GM21423 (cell line): ENCODE data around the gene WFDC1.

Source experiments
- ATAC-seq: cut with Tn5 transposase; IDR thresholded peaks from one replicate; pipeline ENCODE4 v1.9.1; 2021; ENCODE audit warnings: mild to moderate bottlenecking, moderate library complexity; ENCODE audit not compliant: unreplicated experiment

The WFDC1 gene, protein sequence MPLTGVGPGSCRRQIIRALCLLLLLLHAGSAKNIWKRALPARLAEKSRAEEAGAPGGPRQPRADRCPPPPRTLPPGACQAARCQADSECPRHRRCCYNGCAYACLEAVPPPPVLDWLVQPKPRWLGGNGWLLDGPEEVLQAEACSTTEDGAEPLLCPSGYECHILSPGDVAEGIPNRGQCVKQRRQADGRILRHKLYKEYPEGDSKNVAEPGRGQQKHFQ

DNA sequence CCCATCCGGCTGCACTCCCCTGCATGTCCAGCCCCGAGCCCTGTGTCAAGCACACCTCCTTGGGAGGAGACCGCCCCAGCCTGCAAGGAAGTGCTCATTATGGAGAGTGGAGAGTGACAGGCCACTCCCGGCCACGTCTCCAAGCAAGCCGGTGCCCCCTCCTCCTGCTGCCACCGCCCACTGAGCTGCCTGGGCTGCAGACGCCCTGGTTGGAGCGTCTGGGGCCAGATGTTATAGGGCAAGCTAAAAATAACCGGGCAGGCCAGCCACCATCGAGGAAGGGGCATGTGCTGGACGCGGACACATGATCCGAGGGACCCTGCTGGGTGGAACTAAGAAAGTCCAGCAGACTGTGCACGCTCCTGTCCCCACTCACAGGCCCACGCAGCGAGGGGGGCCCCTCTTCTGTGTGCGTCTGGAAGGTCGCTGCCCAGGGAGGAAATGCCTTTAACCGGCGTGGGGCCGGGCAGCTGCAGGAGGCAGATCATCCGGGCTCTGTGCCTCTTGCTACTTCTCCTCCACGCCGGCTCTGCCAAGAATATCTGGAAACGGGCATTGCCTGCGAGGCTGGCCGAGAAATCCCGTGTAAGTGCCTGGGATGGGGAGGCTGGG lies at the start of gene WFDC1:
Gene WFDC1, plus strand, starts transcription at position 348 of the 612 bp plus-strand sequence. Its CDS starts 94 bp downstream, at position 442.
- no peak for ATAC-seq

DNA sequence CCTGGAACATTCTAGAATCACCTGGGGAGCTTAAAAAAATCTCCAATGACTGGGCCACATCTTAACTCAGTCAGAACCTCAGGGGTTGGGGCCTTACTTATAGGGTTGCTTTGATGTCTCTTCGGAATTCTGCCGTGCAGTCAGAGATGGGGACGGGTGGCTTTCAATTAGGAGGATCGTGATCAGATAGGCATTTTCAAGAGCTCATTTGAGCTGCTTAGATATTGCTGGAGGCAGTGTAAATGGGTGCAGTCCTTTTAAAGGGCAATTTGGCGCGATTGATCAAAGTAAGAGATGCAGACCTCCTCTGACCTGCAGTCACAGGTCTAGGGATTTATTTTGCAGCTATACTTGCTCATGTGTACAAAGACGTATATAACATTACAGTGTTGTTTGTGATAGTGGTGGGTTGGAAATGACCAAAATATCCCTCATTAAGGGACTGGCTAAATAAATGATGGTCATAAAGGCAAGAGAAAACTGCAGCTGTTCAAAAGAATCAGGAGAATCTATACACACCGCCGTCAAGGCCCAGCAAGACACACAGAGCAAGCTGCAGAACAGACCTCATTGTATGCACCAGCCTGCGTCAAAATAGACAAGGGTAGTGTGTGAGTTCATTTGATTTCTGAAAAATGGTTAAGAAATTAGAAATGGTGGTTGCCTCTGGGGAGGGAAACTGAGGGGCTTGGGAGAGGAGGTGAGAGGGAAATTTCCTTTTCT lies 48.6 kb upstream of the WFDC1 start:
- ATAC-seq = no peak

DNA sequence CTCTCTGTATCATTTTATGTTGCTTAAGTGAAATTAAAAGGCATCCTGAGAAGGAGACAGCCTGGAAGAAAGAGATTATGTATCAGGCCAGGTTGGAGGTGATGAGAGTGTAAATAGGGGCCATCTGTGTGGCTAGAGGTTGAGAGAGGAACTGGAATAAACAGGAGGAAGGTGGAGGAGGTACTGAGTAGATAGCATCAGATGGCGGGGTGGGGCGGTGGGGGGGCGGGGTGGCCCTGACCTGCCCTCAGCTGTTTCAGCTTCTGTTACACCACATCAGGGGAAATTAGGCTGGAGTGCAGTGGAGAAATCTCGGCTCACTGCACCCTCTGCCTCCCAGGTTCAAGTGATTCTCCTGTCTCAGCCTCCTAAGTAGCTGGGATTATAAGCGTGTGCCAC lies 48.0 kb upstream of the WFDC1 start:
- no peak for ATAC-seq

DNA sequence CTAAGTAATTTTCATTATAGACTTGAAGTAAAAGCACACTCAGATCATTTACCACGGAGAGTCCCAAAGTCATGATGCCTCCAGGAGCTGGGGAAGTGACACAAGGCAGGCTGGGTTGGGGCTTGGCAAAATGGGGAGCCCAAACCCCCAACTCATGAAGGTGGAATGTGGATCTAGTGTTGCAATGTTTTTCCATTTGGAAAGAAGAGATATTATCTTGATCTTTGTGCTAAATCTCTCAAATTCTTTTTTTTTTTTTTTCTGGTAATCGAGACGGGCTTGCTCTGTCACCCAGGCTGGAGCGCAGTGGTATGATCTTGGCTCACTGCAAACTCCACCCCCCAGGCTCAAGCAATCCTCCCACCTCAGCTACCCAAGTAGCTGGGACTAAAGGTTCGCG lies 47.3 kb upstream of the WFDC1 start:
- ATAC-seq = no peak

DNA sequence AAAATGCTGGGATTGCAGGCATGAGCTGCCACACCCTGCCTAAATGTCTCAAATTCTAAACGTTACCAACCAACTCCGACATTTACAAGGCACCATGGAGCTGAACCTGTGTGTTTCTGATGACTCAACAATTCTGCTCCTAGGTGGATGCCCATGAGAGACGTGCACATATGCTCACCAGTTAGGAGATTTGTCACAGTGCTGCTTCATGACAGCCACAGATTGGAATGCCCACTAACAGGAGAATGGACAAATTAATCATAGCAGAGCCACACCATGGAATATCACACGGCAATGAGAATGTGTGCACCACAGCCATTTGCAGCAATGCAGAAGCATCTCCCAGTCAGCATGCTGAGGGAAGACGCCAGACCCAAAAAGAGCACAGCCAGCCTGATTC lies 46.8 kb upstream of the WFDC1 start:
- ATAC-seq = no peak

DNA sequence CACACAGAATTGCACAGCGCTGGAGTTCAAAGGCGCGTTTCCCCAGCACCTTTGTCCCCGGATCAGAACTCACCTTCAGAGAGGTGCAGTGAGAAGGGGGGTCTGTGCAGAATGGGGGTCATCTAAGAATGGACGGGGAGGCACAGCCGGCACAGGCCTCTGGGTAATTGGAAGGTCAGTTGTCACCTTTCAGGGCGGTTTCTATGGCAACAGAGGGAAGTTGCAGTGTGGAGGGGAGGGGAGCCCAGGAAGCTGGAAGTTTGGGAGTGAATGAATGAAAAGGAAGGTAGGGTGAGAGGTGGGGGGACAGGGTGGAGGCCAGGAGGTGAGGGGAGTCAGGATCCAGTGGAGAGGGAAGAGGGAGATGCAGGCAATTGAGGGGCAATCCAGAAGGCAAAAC lies 42.5 kb upstream of the WFDC1 start:
- no peak for ATAC-seq

DNA sequence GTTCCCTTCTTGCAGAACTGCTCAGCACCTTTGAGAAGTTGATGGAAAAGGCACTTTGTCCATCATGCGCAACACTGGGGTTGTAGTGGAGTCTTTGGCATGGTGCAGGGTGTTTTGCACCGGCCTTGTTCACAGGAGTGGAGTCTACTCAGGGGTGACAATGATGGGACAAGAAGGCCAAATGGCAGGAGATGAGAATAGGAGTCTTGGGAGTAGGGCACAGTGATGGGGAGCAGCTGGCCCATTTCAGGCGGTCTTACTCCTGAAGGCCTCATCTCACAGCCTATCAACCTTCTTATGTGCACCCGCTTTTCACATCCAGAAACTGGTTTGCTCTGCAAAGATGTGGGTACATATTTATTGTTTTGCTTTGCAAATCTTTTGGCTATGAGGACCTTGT lies 41.5 kb upstream of the WFDC1 start:
- no peak for ATAC-seq

DNA sequence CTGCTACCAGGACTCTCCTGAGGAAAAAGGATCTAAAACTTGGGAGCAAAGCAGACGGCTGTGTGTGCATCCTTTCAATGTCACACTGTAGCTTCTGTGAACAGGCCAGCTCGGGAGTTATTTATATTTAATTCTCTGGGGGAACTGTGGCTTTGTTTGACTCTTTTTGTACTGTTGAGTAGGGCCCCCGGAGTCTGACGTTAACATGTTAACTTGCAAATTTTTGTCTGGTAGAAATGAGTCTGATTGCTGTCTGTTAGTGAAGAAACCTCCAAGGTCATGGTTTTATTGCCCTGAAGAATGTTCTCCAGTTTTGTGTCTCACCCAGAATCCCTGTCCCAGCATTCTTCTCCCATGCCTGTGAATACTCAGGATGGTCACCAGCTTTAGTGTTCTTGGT lies 40.6 kb upstream of the WFDC1 start:
- no peak for ATAC-seq

DNA sequence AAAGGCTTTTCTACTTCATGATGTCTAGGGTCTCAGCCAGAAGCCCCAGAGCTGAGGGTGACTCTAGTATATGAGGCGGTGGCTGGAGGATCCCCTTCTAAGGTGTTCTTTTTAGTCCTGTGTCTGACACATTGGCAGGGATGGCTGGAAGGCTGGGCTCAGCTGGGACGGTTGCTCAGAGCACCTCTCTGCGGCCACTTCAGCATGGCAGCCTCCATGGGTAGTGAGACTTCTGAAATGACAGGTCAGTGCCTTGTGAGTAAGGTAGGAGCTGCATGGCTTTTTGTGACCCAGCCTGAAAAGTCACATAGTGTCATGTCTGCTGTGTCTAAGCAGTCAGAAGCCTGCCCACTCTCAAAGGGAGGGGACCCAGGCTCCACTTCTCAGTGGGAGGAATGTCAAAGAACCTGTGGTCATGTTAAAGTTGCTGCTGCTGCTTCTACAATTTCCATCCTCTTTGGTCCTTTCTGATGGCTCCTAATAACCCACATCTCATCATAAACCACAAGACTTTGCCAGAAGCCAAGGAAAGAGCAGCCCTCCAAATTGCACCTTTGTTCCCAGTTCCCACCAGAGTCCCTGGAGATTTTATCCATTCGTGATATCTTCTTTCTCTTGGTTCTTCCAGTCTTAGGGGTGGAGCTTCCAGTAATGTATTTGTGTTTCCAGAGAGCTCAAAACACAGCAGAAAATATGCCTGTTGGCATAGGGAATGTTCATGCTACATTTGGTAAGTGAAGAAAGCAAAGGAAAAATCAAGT lies 39.4 kb upstream of the WFDC1 start:
- ATAC-seq = no peak

DNA sequence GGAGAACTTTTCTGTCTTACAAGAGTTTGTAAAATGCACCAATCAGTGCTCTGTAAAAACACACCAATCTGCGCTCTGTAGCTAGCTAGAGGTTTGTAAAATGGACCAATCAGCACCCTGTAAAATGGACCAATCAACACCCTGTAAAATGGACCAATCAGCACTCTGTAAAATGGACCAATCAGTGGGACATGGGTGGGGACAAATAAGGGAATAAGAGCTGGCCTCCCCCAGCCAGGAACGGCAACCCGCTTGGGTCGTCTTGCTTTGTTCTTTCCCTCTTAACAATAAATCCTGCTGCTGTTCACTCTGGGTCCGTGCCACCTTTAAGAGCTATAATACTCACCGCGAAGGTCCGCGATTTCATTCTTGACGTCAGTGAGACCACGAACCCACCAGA lies 36.4 kb upstream of the WFDC1 start:
- ATAC-seq = no peak

DNA sequence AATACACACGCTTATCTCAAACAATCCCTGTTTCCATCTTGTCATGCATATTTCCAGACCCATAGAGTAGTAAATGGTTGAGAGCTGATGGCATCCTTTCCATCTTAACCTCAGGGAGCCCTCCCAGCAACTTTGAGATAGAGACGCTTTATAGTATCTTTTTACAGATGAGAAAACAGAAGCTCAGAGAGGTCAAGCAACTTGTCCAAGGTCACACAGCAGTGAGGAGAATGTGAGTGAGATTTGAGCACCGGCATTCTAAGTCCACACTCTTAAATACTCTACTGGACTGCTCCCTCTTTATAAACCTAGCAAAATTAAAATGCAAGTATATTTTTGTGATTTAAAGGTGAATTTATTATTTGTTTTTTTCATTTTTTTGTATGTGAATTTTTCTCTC lies 35.0 kb upstream of the WFDC1 start:
- no peak for ATAC-seq

DNA sequence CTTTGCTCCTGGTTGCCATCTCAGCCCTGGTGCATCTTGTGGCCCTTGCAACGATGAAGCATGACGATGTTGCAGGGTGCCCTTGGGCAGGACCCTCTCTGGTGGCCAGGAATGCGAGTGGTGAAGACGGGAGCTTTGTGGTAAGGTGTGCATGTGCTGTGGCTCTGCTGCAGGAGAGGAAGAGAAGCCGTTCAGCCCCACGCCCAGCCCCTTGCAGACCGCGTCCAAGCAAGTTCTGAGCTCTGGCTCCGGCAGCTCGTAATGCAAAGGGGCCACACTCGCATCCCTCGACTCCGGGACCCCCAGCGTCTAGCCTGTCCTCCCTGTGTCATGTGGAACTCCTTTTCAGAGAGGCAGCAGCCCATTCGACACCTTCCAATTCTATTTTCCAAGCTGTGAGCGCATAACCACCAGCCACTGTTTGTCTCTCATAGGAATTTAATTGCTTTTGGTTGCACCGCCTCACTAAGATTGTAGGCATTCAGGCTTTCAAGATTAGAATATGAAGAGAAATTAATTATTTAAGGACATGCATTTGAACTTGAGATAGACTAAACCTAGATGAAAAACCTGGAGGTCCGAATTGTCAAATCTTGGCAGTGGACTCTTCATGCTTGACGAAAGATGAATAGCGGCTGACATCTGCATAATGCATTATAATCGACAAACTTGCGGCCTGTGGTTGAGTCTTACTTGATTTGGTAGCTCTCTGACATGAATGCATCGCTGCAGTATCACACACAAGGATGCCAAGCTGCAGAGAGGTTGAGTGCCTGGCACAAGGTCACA lies 33.7 kb upstream of the WFDC1 start:
- no peak for ATAC-seq

DNA sequence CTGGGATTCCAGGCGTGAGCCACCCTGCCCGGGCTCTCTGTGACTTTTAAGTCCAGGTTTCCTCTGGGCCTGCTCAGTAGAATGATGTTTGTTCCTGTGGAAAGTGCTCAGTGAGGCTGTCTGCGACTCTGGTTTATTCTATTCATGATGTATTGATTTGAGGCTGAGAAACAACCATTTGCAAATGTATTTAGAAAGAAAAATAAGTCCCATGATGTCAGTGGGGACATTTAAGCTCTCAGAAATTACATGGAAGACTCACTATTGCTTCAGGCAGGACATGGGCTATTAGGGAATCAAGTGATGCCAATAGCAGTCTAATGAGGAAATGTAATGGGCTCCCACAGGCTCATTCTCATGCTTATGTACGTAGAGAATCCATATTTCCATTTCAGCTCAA lies 32.6 kb upstream of the WFDC1 start:
- ATAC-seq = no peak

DNA sequence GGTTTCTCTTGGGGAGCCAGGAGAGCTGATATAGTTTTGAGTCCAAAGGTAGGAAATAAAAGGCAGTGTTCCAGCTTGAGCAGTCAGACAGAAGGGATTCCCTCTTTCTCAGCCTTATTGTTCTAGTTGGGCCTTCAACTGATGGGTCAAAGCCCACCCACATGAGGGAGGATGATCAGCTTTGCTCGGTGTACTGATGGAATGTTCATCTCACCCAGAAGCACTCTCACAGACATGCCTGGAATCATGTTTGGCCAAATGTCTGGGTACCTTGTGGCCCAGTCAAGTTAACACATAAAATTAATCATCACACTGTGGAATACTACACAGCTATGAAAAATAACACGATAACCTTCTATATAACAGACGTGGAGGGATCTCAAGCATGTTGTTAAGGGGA lies 31.7 kb upstream of the WFDC1 start:
- no peak for ATAC-seq

DNA sequence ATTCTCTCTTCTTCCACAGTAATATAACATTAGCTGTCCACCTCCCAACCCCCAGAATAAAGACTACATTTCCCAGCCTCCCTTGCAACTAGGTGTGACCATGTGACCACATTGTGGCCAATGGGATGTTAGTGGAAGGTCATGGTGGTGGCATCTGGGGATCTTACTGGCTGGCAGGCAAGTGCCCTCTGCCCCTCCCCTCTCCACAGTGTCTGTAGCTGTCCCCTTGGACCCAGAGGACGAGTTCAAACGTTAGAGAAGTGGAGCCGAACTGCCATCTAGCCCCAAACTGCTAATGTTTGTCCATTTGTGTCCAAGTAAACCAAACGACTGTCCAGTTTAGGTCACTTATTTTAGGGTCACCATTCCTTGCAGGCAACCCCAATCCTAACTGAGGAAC lies 28.2 kb upstream of the WFDC1 start:
- ATAC-seq = no peak

DNA sequence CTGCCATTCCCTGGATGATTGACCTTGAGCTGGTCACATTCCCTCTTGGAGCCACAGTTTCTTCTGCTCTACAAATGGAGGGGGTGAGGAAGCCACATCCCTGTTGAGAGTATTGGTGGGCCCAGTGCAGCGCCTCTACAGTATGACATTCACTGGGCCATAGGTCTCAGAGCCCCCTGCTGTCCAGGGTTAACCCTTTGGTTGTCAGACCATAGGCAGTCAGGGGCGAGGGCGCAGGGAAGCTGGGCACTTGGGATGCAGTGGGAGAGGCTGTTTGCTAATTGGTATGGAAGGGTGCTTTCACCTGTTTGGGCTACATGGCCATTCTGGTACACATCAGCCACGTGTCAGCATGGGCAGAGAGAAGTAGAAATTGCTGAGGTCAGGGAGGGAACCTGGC lies 27.3 kb upstream of the WFDC1 start:
- ATAC-seq = no peak

DNA sequence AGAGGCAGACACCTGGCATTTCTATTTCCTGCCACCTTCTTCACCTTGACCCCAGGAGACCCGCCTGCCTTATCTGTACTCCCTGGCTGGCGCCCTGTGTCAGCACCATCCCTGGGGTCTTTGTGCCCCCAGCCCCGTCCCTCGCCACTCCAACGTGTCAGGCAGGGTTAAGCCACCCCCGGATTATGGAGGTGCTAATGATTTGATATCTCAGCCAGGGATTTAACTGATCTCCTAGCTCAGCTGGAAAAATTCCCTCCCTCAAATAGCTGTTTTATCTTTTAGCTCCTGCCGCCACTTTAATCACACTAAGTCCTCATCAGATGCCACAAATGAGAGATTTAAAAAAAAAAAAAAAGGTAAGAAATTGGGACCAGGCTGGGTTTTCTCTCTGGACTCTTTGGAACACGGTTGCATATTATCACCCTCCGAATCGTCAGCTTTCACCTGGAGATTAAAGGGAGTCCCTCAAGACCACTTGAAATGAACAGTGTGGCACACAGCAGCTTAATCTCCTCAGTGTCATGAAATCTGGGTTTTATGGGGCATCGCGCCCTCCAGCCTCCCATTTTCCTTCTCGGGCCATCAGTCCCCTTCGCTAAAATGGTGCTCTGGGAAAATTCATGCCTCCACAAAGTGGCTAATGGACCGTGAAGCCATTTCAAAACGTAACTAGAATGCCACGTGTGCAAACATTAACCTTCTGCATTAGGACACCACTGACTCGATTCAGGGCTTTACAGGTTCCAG lies 26.2 kb upstream of the WFDC1 start:
- ATAC-seq = no peak

DNA sequence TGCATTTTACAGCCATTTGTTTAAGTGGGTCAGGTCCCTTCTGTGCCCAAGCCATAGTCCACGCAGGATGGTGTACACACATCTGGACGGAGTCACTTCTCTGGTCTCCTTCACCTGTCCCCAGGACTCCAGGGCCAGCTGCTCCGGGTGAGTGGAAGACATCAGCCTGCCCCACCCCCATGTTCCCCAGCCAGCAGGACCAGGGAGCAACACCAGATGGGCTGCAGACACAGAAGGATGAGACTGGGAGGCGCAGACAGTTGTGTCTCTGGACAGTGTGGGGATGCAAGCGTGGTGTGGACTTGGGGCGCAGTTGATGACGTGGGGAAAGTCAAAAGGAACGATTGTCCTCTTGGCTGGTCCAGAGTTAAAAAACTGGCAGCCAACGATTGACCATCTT lies 24.6 kb upstream of the WFDC1 start:
- no peak for ATAC-seq

DNA sequence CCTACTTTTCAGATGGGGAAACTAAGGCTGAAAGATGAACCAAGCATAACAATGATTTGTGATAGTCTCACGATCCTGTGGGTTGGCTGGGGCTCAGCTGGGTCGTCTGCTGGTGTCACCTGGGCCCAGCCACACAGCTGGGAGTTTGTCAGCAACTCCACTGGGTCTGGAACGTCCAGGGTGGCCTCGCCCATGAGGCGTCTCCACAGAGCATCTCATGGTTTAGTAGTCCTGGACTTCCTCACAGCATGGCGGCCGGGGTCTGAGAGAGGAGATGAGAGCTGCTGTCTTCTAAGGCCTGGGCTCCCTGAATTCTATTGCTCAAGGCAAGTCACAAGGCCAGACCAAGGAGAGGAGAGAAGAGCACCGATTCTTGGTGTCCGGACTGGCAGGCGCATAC lies 24.1 kb upstream of the WFDC1 start:
- ATAC-seq = no peak

DNA sequence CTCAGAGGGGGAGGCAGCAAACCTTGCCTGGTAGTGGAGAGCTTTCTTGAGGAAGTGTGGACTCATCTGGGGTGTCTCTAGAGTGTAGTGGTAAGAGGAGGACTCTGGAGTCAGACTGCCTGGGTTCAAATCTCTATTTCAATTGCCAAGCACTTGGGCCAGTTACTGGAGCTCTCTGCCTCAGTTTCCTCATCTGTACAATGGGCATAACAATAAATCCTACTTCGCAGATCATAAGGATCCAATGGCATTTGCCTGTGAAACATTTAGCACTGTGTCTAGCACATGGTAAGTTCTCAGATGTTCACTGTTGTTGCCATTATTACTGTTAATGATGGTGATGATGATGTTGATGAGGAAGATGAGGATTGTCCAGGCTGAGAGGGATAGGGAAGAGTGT lies 23.6 kb upstream of the WFDC1 start:
- ATAC-seq = no peak
